Fibroblast of skin of back (primary cell): Measurements from ENCODE around the gene DAW1. TPM values are rescaled to one million over a fixed set of nuclear protein-coding genes. Genes with fewer than 3 reads are reported as not detected.
"Not testable (repeated sequence)": the region's sequence is repeated elsewhere in the genome, so short reads cannot be mapped to it uniquely, and the experiment has no call there.

Experiments used
- DNase-seq: peaks from one replicate; pipeline ENCODE4 v3.0.0-alpha.2; 2013
- polyA plus RNA-seq, 2 experiments: library from polyadenylated mRNA; unstranded; fragments of 120-200 nt; gene quantifications; one replicate each; pipeline ENCODE4 v1.2.1, GENCODE V29; 2013; ENCODE audit not compliant: insufficient read length in 2 of 2

Gene DAW1, protein sequence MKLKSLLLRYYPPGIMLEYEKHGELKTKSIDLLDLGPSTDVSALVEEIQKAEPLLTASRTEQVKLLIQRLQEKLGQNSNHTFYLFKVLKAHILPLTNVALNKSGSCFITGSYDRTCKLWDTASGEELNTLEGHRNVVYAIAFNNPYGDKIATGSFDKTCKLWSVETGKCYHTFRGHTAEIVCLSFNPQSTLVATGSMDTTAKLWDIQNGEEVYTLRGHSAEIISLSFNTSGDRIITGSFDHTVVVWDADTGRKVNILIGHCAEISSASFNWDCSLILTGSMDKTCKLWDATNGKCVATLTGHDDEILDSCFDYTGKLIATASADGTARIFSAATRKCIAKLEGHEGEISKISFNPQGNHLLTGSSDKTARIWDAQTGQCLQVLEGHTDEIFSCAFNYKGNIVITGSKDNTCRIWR
- 0.17 TPM for polyA plus RNA-seq (2013, experiment 1 of 2; ENCODE audit: insufficient read length)
- not detected for polyA plus RNA-seq (2013, experiment 2 of 2; ENCODE audit: insufficient read length)

DNA sequence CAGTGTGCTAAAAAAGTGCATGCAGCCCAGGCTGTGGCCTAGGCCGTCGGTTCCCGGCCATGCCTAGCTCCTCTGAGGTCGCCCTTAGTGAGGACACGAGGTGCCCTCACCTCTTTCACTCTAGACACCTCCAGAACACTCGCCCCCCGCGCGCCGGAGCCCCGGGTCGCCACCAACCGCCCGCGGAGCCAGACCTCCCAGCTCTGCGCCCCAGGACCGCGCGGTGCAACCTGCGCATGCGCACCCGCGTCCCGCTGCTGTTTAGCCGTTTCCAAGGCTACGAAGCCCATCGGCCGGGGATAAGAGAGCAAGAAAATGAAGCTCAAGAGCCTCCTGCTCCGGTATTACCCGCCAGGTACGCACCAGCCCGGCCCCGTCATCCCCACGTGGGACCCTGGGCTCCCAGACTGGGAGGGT is at the start of gene DAW1:
Gene DAW1, plus strand, starts transcription at position 257 of the 417 bp plus-strand sequence. Its CDS starts 59 bp downstream, at position 316.
- DNase-seq, result peak; percentile 53

GRCh38 chr2:227822416-227823003 is 48.9 kb upstream of the DAW1 start:
- DNase-seq, result no peak

- DNase-seq, result no peak
Measured at GRCh38 chr2:227823922-227824321, 47.5 kb upstream of the DAW1 start.

DNA sequence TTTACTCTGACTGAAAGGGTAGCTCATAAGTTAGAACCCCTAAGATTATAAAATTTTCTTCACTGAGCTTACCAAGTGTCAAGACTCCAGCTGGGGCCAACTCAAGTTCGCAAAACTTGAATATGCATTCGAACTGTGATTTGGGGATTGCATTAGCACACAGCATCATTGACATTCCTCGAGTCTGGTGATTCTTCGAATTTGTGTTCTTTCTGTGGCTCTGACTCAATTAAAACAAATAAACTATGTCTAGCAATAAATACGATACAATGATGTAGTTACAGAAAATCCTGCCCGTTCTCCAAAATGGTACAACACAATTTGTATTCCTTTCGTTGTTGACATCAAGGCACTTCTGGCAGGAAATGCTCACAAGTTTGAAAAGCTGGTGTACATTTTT is 46.7 kb upstream of the DAW1 start:
- no peak for DNase-seq

DNA sequence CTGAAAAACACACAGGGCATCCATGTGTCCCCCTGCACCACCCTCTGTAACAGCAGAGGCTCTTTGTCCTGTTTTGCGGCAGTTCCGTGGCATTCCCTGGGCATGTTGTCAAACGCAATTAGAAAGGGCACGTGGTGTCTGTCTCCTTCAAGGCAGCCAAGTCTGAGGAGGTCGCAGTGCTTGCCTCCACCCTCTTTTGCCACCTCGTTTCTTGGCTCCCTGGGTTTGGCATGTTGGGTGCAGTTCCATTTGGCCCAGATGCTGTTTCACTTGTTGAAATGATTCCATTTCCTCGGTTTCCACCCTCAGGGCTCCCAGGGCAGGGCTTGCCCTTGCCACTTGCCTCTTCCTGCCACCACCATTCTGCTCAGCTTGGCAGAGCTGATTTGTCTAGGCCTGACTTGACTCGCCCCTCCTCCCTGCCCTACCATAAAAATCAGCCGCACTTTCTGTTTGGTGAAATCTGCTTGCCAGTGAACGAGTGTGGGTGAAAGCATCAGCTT is 45.4 kb upstream of the DAW1 start:
- no peak for DNase-seq

- DNase-seq, result no peak
Measured at GRCh38 chr2:227826563-227826962, 44.9 kb upstream of the DAW1 start.

DNA sequence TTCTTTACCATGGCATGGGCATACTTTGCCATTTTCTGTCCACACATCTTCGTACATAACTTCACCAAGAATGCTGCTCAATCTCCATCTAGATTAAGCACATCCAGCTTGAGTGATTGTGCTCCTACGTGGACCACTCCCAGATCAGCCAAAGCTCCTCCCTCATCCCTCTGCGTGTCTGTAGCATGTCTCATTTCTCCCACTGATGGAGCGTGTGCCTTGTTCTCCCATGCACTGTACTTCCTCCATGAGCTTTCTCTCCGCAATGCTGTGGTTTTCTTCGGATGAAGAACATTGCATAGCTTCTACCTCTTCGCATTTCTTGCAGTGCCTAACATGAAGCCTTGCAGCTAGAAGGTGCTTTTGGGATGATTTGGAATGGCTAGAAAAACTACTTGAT is 44.3 kb upstream of the DAW1 start:
- no peak for DNase-seq

DNA sequence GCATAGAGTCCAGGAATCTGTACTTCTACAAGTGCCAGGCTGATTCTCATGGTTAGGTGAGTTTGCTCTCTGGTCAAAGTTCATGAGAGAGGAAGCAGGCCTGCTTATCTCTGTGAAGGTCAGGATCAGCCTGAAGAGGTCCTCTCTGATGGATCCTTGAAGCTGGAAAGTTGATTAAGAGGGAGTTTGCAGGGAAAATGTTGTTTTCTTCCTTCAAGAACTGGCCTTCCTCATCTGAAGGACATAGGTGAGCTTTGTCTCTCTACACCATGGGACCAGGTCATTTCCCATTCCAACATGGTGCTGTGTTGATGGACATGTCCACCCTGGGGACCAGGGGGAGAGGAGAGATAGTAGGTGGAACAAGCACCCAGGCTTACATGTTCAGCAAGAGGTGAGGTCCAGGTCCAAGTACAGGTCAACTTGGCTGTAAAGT is 42.9 kb upstream of the DAW1 start:
- no peak for DNase-seq

- DNase-seq, result no peak
Measured at GRCh38 chr2:227829337-227829736, 42.1 kb upstream of the DAW1 start.

GRCh38 chr2:227834423-227834822 is 37.0 kb upstream of the DAW1 start:
- peak; percentile 26 for DNase-seq

DNA sequence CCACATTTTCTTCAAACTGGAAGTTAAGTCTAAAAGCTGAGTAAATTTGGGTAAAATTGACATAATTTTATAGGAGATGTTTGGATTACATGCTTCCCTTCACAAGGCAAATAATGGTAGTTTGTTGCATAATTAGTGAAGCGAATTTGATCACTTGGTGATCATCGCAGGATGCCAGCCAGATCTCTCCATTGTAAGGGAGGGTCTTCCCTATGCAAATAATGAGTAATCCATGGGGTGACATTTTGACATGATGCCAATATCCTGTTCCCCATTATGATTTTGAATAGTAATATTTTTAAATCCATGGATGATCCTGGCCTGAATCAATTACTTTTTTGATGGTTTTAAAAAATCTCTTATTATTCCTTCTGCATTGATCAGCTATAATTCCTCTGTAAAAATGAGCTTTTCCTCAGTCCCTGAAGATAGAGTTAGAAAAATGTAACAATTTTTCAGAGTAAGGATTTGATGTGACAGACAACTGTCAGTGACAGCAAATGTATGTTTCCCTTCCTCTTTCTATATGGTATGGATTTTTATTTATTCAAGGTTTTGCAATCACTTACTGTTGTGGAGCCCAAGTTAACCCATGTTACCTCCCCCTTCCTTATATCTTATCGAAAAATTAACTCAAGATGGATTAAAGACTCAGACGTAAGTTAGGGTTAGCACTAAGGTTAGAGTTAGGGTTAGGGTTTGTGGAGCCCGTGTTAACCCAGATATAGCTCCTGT is 36.3 kb upstream of the DAW1 start:
- DNase-seq, result no peak

GRCh38 chr2:227839339-227840129 is 31.9 kb upstream of the DAW1 start:
- not testable (repeated sequence) for DNase-seq

- DNase-seq, result no peak
Measured at GRCh38 chr2:227846831-227847230, 24.6 kb upstream of the DAW1 start.

- no peak for DNase-seq
Measured at GRCh38 chr2:227848146-227848545, 23.3 kb upstream of the DAW1 start.

GRCh38 chr2:227848586-227848985 is 22.8 kb upstream of the DAW1 start:
- DNase-seq, result no peak

DNA sequence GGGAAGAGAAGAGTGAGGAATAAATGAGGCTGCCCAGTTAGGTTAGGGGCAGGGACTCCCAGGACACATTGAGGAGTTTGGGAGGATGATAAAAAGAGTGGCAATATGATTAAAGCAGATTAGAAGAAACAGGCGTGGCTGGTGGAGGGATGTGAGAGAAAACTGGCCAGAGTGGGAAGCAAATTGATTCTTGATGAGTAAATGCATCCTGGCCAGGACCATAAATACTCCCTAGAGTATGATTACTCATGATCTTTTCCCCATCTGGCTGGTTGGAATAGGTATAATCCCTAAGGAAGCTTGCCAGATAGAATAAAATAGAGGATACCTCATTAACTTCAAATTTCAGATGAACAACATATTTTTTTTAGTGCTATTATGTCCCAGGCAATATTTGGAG is 21.5 kb upstream of the DAW1 start:
- peak; percentile 11 for DNase-seq

DNA sequence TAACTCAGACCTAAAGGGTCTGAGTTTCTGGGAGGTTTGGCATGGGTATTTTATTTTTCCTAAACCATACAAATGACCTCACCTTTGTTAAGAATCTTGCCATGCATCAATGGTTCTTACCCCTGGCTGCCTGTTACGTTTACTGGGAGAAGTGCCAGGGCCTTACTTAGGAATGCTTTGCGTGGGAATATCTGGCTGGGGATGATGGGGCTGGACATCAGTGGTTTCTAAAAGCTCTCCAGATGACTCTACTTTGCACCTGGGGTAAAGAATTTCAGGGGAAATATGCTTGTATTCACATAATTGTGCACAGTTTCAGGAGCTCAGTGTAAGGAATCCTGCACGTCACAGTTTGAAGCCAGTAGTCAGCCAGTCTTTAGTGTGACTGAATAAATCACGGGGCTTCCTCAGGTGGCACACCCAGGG is 18.2 kb upstream of the DAW1 start:
- peak; percentile 36 for DNase-seq

GRCh38 chr2:227853765-227854271 is 17.6 kb upstream of the DAW1 start:
- DNase-seq, result no peak

DNA sequence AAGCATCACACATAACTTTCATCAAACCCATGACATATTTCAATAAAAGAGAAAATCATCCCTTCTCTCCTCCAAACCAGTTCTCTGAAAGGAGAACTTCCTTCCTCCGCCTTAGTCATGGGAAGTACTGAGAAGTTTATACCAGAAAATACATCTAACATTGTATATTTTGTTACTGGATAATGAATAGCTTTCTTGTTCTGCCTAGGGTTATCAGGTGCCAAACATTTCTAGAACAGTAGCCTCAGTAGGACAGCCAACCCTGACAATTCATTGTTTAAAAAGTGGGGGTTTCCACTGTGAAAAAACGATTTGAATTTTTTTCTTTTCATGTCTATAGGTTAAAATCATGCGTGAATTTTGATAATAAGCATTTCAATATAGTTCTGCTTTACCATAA is 16.0 kb upstream of the DAW1 start:
- DNase-seq, result no peak

DNA sequence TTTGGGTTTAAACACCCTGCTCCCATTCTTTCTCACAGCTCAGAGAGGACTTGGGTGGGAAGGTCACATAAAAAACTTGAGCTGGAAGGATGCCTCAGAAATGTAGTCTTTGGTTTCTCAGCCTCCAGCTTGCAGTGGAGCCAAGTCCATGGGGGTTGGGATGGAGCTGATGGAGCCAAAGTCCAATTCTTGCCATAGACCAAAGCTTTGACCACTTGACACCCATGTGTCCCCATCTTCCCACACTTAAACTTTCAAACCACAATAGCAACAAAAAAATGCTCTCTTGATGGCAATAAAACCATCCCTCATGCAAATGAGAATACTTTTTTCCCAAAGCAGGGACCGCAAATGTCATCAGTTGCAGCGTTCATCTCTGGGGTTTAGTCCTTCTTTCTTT is 14.7 kb upstream of the DAW1 start:
- no peak for DNase-seq

DNA sequence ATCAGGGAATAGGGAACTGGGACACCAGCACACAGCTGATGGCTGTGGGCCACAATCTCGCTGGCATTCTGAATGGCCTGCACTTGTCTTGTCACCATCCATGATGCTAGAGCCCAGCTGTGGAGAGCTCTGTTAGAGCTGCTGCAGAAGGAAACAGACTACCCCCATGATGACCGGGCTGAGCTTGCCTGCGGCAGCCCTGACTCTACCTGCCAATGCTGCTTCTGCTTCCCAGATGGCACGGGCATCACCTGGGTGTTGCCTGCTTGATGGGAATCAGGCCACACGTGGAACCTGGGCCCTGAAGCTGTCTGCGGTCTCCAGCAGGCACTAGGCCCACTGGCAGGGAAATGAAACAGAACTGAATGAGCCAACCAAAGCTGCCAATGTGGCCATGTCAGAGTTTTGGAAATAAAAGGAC is 11.2 kb upstream of the DAW1 start:
- DNase-seq, result no peak

DNA sequence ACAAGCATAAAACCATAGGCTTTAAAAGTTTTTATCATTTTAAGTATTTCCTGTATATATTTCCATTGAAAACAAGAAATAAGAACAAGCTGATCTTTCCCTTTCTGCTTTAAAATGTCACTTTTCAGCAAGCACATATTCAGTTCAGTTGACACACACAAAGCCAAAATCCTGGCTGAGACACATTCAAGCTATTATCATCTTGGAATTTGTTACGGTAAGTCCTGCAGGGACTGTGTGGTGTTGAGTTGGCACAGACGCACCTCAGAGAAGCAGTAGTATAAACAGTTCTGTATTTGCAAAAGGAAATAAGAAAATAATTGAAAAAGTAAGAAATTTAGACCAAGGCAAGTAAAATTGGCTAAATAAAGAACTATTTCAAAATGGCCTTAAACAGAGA is 10.4 kb upstream of the DAW1 start:
- DNase-seq, result no peak
